EL (cell line): ENCODE data around the gene PGAP6.

ENCODE experiments used
- DNase-seq: peaks from one replicate; pipeline ENCODE4 v3.0.0-alpha.2; 2016

The PGAP6 gene

GRCh38 chr16:324451-325334 lies 57.1 kb downstream of the PGAP6 start:
- no peak for DNase-seq

DNA sequence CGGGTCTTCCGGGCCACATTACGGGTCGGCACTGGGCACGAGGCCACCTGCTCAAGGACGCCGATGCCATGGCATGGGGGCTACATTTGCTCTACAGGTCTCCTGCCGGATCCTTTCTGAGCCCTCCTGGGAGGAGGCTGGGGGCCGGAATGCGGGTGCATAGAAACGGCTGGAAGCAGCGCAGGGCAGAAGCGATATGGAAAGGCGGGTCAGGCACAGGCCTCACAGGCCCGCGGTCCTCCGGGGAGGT lies 57.7 kb downstream of the PGAP6 start:
- DNase-seq = no peak

GRCh38 chr16:322476-323143 lies 59.2 kb downstream of the PGAP6 start:
- no peak for DNase-seq

DNA sequence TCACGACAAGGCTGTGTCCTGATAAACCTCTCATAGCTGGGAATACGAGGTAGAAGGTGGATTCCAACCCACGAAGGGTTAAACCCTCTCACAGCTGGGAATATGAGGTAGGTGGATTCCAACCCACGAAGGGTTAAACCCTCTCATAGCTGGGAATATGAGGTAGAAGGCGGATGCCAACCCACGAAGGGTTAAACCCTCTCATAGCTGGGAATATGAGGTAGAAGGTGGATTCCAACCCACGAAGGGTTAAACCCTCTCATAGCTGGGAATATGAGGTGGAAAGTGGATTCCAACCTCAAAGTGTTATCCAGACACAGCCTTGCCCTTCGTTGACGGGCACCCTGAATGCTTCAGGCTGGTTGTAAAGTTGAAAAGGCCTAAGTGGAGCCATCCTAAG lies 60.2 kb downstream of the PGAP6 start:
- DNase-seq = no peak
